NCI-H82 treated with DMSO at 0.1 percent for 48 hours (cell line): Measurements from ENCODE around the gene HMGCS1.
"Not testable (repeated sequence)": the region's sequence is repeated elsewhere in the genome, so short reads cannot be mapped to it uniquely, and the experiment has no call there.

Source experiments
- DNase-seq: peaks from one replicate; lab custom pipeline; 2025; ENCODE audit not compliant: unreplicated experiment; lab: John Stamatoyannopoulos, UW

Gene HMGCS1

GRCh38 chr5:43279548-43280274, 33.5 kb downstream of the HMGCS1 start:
- DNase-seq: no peak

GRCh38 chr5:43275391-43275790, 37.8 kb downstream of the HMGCS1 start:
- no peak for DNase-seq

- DNase-seq: no peak
These were observed 38.6 kb downstream of the HMGCS1 start for GRCh38 chr5:43274435-43275114.

DNA sequence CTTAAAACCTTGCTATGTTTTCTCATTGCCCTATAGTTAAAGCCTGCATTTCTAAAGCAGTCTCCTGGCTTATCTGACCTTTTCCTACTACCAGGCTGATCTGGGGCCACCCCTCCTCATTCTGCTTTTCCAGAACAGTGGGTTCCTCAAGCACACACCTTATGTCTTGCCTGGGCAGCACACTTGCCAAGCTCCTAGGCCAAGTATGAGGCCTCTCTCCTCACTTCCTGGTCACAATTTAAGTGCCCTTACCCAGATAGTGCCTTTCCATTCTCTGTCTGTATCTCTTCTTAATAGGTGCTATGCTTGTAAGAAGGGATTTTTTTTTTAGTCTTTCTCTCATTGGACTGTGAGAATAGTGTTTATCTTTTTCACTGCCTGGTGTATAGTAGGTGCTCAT, 39.7 kb downstream of the HMGCS1 start:
- DNase-seq: no peak

DNA sequence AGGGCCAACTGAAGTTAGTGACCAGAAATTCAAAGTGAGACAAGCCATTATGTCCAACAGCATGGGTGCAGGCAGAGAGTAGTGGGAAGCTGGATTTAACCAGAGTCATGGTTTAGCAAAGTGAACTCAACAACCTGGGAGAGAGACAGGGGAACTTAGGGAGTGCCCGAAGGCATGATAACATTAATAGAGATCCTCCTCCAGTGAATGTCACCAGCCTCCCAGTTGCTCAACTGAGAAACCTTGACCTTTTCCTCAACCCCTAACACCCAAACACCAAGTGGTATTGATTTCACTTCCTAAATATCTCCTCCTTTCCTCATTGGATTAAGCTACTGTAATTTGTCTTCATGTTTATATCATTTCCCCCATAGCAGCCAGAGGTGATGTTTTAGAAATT, 42.6 kb downstream of the HMGCS1 start:
- no peak for DNase-seq

DNA sequence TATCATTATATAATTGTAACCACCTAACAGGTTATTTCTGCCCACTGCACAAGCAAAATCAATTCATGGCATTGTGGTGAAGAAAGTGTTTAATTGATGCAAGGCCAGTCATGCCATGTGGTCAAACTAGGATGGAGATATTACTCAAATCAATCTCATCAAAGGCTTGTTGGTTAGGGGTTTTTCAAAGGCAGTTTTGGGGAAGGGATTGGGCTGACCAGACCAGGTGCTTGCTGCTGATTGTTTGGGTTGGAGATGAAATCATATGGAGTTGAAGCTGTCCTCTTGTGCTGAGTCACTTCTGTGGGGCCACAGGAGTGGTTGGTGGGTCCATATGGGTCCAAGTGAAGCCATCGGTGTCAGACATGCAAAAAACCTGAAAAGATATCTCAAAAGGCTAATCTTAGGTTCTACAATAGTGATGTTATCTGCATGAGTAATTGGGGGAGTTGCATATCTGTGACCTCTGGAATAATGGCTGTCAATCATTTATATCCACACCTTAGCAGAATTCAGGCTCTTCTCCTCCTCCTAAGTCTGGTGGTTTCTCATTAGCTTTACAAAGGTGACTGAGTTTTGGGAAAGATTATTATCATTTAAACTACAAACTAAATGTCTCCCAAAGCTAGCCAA, 44.9 kb downstream of the HMGCS1 start:
- no peak for DNase-seq

DNA sequence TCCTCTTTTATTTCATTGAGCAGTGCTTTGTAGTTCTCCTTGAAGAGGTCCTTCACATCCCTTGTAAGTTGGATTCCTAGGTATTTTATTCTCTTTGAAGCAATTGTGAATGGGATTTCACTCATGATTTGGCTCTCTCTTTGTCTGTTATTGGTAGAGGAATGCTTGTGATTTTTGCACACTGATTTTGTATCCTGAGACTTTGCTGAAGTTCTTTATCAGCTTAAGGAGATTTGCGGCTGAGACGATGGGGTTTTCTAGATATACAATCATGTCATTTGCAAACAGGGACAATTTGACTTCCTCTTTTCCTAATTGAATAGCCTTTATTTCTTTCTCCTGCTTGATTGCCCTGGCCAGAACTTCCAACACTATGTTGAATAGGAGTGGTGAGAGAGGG, 50.9 kb downstream of the HMGCS1 start:
- not testable (repeated sequence) for DNase-seq

- DNase-seq: no peak
These were observed 55.1 kb downstream of the HMGCS1 start for GRCh38 chr5:43258116-43258515.

DNA sequence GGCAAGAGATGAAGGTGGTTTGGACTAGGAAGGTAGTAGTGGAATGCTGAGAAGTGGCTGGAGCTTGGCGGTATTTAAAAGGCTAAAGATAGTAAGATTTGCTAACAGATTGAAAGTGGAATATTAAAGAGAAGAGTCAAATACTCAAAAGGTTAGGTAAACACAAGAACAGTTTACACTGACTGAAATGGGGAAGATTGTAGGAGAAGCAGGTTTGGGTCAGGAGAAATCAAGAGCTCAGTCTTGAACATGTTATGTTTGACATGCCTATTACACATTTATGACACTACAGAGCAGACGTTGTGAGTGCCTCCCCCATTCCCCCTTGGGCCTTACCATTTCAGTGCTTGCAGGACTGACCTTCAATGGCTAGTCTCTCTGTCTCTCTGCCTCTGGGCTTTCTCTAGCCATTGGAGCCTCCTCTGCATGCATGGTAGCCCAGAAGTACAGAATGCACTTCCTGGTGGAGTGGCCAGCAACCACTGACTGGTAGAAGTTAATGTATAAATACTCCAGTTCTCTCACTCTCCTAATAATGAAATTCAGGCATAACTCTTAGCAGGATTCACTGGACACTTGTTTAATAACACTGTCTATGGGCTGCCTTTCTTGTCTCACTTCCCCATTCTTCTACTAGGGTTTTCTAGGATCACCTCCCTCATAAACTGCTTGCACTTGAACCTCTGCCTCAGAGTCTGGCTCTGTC, 56.8 kb downstream of the HMGCS1 start:
- DNase-seq: no peak

GRCh38 chr5:43255704-43256103, 57.5 kb downstream of the HMGCS1 start:
- DNase-seq: no peak

GRCh38 chr5:43251754-43252153, 61.5 kb downstream of the HMGCS1 start:
- no peak for DNase-seq

- no peak for DNase-seq
These were observed 67.4 kb downstream of the HMGCS1 start for GRCh38 chr5:43245724-43246385.

DNA sequence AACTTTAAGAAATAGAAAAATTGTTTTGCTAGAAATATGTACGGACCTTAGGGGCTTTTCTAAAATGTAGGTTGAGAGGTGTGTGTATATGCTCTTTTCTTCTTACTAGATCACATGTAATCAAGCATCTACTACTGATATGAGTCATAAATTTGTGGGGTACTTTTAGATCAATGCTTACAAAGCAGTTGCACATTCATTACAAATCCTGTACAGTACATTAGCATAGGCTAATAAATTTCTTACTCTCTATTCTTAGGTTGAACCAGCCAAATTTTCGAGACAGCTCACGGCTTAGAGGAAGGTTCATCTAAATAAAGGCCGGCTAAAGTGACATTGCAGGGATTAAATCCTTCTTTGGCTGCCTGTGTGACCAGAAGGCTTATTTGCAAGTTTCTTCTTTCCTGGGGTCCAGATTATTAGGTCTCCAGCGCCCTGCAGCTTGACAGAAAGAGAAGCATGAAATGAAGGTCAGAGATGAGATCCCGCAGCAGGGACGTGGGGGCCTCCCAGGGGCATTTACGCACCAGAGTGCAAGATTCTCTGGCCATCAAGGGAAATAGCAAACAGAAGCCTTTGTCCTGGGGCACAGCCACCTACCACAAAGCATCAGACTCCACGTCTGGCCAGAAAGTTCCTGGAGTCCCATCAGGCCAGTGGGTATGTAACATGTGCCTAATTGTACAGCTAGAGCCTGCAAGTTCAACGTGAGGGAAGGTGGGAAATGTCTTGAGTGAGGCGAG, 68.2 kb downstream of the HMGCS1 start:
- no peak for DNase-seq

DNA sequence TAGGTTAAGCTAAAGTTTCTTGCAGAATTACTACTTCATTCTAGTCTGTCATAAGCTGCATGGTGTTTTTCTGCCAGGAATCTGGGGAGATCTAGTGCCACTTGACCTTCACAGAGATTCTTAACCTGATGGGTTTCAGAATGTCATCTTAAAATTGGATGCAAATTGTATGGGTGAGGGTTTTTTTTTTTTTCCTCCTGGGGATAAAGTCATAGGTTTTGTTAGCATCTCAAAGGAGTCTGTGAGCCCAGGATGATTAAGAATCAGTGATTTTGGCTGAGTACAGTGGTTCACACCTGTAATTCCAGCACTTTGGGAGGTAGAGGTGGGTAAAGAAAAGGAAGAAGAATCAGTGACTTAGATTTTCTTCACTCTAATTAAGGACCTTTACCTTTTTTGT, 69.9 kb downstream of the HMGCS1 start:
- DNase-seq: no peak

DNA sequence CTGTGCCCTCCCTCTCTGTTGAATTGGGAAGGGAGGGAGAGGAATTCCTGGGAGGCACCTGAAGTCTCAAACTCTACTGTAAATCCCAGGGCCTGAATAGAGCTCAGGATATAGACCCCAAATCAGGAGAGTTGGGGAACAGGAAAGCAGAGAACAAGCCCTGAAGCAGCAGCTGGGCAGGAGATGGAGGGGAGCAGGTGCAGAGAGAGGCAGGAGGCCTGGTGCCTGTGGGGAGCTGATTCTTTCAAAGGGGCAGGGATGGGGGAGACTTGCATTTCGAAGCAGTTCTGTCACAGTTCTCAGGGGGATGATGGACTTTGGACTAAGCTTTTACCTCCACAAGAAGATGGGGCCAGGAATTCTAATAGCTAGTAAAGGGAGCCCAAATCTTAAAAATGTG, 71.0 kb downstream of the HMGCS1 start:
- DNase-seq: no peak
